Measurements from ENCODE around the gene PILRA. TPM values are rescaled to one million over a fixed set of nuclear protein-coding genes. Genes with fewer than 3 reads are reported as not detected.
"Not testable (repeated sequence)": the region's sequence is repeated elsewhere in the genome, so short reads cannot be mapped to it uniquely, and the experiment has no call there.

Gene PILRA
- total and polyA plus RNA-seq, 2 of the 8 experiments (the other 6 are each of a cell fraction or from before 2014, with no cell fraction given), result 7.6 to 10.6 TPM

GRCh38 chr7:100363797-100364196 is 9.5 kb upstream of the PILRA start:
- H3K4me3 ChIP-seq (ENCODE audit: extremely low read depth in 1 of 4, insufficient read depth in 2 of 4, low read depth in 3 of 4, low read length in 4 of 4); H3K56ac ChIP-seq (replicated peaks; ENCODE audit: insufficient read length, low read depth, low read length); H3K9ac ChIP-seq (replicated peaks in 1 of 4; ENCODE audit: extremely low read depth in 1 of 4, low read depth in 3 of 4, low read length in 3 of 4); DNase-seq (ENCODE audit: low read depth in 1 of 2, low spot score in 2 of 2); H3K27ac ChIP-seq (ENCODE audit: low read depth, low read length); H4K91ac ChIP-seq (replicated peaks; ENCODE audit: insufficient read length, low read length); H3K18ac ChIP-seq (ENCODE audit: extremely low read depth, low read length); H3K4me1 ChIP-seq (replicated peaks in 1 of 4; ENCODE audit: control insufficient read depth in 3 of 4, insufficient read depth in 4 of 4, low read length in 3 of 4); H3K23ac ChIP-seq (ENCODE audit: insufficient read length); H3K4me2 ChIP-seq (ENCODE audit: insufficient read depth in 1 of 2, low read depth in 2 of 2, low read length in 2 of 2); H2BK15ac ChIP-seq (ENCODE audit: low read length); H3K14ac ChIP-seq (ENCODE audit: insufficient read length); H4K5ac ChIP-seq (ENCODE audit: insufficient read length, low read depth, low read length); H2BK20ac ChIP-seq (ENCODE audit: low read length); H3K27me3 ChIP-seq (replicated peaks in 1 of 4; ENCODE audit: control insufficient read depth in 3 of 4, extremely low read depth in 1 of 4, insufficient read depth in 3 of 4, low read length in 3 of 4); H3K4ac ChIP-seq (replicated peaks; ENCODE audit: insufficient read length, low read depth, low read length); H2AFZ ChIP-seq (ENCODE audit: low read length); H4K20me1 ChIP-seq (replicated peaks in 1 of 2; ENCODE audit: control insufficient read depth in 1 of 2, insufficient read depth in 2 of 2, low read length in 2 of 2); H3K23me2 ChIP-seq (ENCODE audit: low read depth, low read length); H3K9me3 ChIP-seq (ENCODE audit: insufficient read depth in 2 of 2, low read depth in 1 of 2, low read length in 1 of 2); FAIRE-seq; H2BK120ac ChIP-seq (replicated peaks; ENCODE audit: low read depth, low read length); H2BK12ac ChIP-seq (ENCODE audit: low read depth, low read length); H4K8ac ChIP-seq (ENCODE audit: extremely low read depth, insufficient read depth, low read length); H3K79me2 ChIP-seq (ENCODE audit: control insufficient read depth in 1 of 2, insufficient read depth in 2 of 2, low read length in 2 of 2); H2BK5ac ChIP-seq (ENCODE audit: low read depth, low read length); H3K79me1 ChIP-seq (ENCODE audit: low read depth, low read length); H2AK5ac ChIP-seq (ENCODE audit: low read depth, low read length): not testable (repeated sequence)
- POLR2A ChIA-PET (ENCODE audit: partially characterized antibody), result interaction anchor here (0.6 to 2.5 kb wide), 4 partner anchors 9 to 336 kb away, joined by 3 to 12 read pairs (median 6); no protein-coding TSS in a partner anchor
- 94% methylated on average over 7 of the region's 7 CpGs; no CpG with 5 or more reads in 1 of the 2 experiments for WGBS, 2 experiments (ENCODE audit: extremely low coverage in 1 of 2, insufficient coverage in 1 of 2, insufficient read length in 1 of 2, insufficient replicate concordance in 2 of 2, low coverage in 1 of 2, low lambda C conversion rate in 2 of 2, missing lambda C conversion rate in 1 of 2)
- CTCF ChIA-PET (ENCODE audit: partially characterized antibody), result interaction anchor here (1.1 to 1.3 kb wide), 2 partner anchors 19 to 43 kb away, joined by 3 read pairs; no protein-coding TSS in a partner anchor
- peaks cover 16 to 64% (median 35%) of the 10 kb centered on the region in 4 experiments for H3K36me3 ChIP-seq (ENCODE audit: control insufficient read depth in 2 of 4, insufficient read depth in 4 of 4, low read length in 3 of 4)
